Skeletal muscle tissue (tissue), 4 donors: Measurements from ENCODE around the gene GPN2. TPM values are rescaled to one million over a fixed set of nuclear protein-coding genes. Genes with fewer than 3 reads are reported as not detected.
"Not testable (repeated sequence)": the region's sequence is repeated elsewhere in the genome, so short reads cannot be mapped to it uniquely, and the experiment has no call there.

Experiments used
- H3K27ac ChIP-seq: one replicate; pipeline ENCODE4 v1.7.0; 2013; ENCODE audit warnings: mild to moderate bottlenecking, low read depth, low read length, inconsistent platforms
- H3K27me3 ChIP-seq, 3 donors: one replicate each; pipeline ENCODE4 v1.7.0; 2013; ENCODE audit warnings: low read length in 3 of 3; ENCODE audit not compliant: control insufficient read depth in 3 of 3, insufficient read depth in 3 of 3
- H3K36me3 ChIP-seq, 3 donors: one replicate each; pipeline ENCODE4 v1.7.0; 2013; ENCODE audit warnings: low read length in 3 of 3; ENCODE audit not compliant: control insufficient read depth in 3 of 3, insufficient read depth in 3 of 3
- H3K4me1 ChIP-seq, 3 donors: one replicate each; pipeline ENCODE4 v1.7.0; 2013; ENCODE audit warnings: low read length in 3 of 3, mild to moderate bottlenecking in 3 of 3; ENCODE audit not compliant: control insufficient read depth in 3 of 3, insufficient read depth in 3 of 3
- H3K4me3 ChIP-seq, 3 donors: one replicate each; pipeline ENCODE4 v1.7.0; 2013; ENCODE audit warnings: low read length in 3 of 3
- H3K9ac ChIP-seq, 3 donors: one replicate each; pipeline ENCODE4 v1.7.0; 2013; ENCODE audit warnings: low read length in 3 of 3, mild to moderate bottlenecking in 3 of 3, moderate library complexity in 2 of 3, low read depth in 1 of 3
- H3K9me3 ChIP-seq, 3 donors: one replicate each; pipeline ENCODE4 v1.7.0; 2013; ENCODE audit warnings: low read length in 3 of 3; ENCODE audit not compliant: control insufficient read depth in 3 of 3
- total RNA-seq: library from RNA; depleted of rRNA; stranded (reverse); fragments of >200 nt; gene quantifications from one replicate; pipeline ENCODE4 v1.2.3, GENCODE V29; 2014
- donor health status: Osteomylitis.

The GPN2 gene
- total RNA-seq, 1 donor from 2014 or later, result 6.3 TPM

GRCh38 chr1:26838474-26839338 is 51.4 kb downstream of the GPN2 start:
- Histone ChIP-seq H3K9ac (peak overlapping the region in 1 of 3 donors; percentile 25), H3K27ac (peak overlapping the region; percentile 19), H3K9me3 (no peaks in the 10 kb centered on the region), H3K36me3 (peaks cover 32 to 53% (median 44%) of the 10 kb centered on the region in 3 donors), H3K4me1 (no peaks in the 10 kb centered on the region), H3K27me3 (no peaks in the 10 kb centered on the region), H3K4me3 (no peak overlapping the region)

GRCh38 chr1:26837665-26838064 is 52.4 kb downstream of the GPN2 start:
- not testable (repeated sequence) for H3K27me3 ChIP-seq, H3K9ac ChIP-seq

GRCh38 chr1:26833432-26834405 is 56.4 kb downstream of the GPN2 start:
- Histone ChIP-seq H3K27me3 (no peaks in the 10 kb centered on the region), H3K9me3 (no peaks in the 10 kb centered on the region), H3K27ac (no peak overlapping the region), H3K4me1 (peaks cover 11 to 14% (median 11%) of the 10 kb centered on the region in 3 donors), H3K9ac (no peak overlapping the region), H3K4me3 (no peak overlapping the region), H3K36me3 (peaks cover 34 to 47% (median 45%) of the 10 kb centered on the region in 3 donors)

More at GRCh38 chr1:26837665-26838064, 52.4 kb downstream of the GPN2 start:
- not testable (repeated sequence) for H3K9me3 ChIP-seq, H3K4me1 ChIP-seq, H3K4me3 ChIP-seq, H3K27ac ChIP-seq
- H3K36me3 ChIP-seq, result peaks cover 38 to 57% (median 53%) of the 10 kb centered on the region in 3 donors

- H3K36me3 ChIP-seq, result peaks cover 33 to 44% (median 43%) of the 10 kb centered on the region in 3 donors
- no peak overlapping the region for H3K4me3 ChIP-seq
- no peaks in the 10 kb centered on the region for H3K27me3 ChIP-seq
- no peaks in the 10 kb centered on the region for H3K9me3 ChIP-seq
- H3K9ac ChIP-seq, result no peak overlapping the region
- H3K27ac ChIP-seq, result no peak overlapping the region
- H3K4me1 ChIP-seq, result peaks cover 21 to 25% (median 23%) of the 10 kb centered on the region in 3 donors
Observed at GRCh38 chr1:26832249-26832960, 57.7 kb downstream of the GPN2 start.

- Histone ChIP-seq H3K9ac (no peak overlapping the region), H3K27me3 (no peaks in the 10 kb centered on the region), H3K36me3 (peaks cover 33 to 44% (median 43%) of the 10 kb centered on the region in 3 donors), H3K4me3 (no peak overlapping the region), H3K4me1 (peaks cover 23 to 27% (median 25%) of the 10 kb centered on the region in 3 donors), H3K27ac (no peak overlapping the region), H3K9me3 (no peaks in the 10 kb centered on the region)
Observed at GRCh38 chr1:26831546-26832248, 58.4 kb downstream of the GPN2 start.

GRCh38 chr1:26831059-26831458 is 59.0 kb downstream of the GPN2 start:
- Histone ChIP-seq H3K9ac (no peak overlapping the region), H3K27me3 (no peaks in the 10 kb centered on the region), H3K36me3 (peaks cover 31 to 43% (median 41%) of the 10 kb centered on the region in 3 donors), H3K4me3 (no peak overlapping the region), H3K27ac (no peak overlapping the region), H3K9me3 (no peaks in the 10 kb centered on the region), H3K4me1 (peaks cover 24 to 29% (median 25%) of the 10 kb centered on the region in 3 donors)

GRCh38 chr1:26829184-26829911 is 60.7 kb downstream of the GPN2 start:
- H3K4me3 ChIP-seq, result no peak overlapping the region
- no peak overlapping the region for H3K27ac ChIP-seq
- peak overlapping the region in 2 of 3 donors; percentile 1 to 32 for H3K9ac ChIP-seq
- H3K9me3 ChIP-seq, result no peaks in the 10 kb centered on the region
- H3K36me3 ChIP-seq, result peaks cover 23 to 31% (median 26%) of the 10 kb centered on the region in 3 donors
- peaks cover 25 to 32% (median 27%) of the 10 kb centered on the region in 3 donors for H3K4me1 ChIP-seq
- no peaks in the 10 kb centered on the region for H3K27me3 ChIP-seq

- Histone ChIP-seq H3K4me3 (no peak overlapping the region), H3K4me1 (peaks cover 25 to 32% (median 27%) of the 10 kb centered on the region in 3 donors), H3K27ac (no peak overlapping the region)
Observed at GRCh38 chr1:26828411-26828991, 61.6 kb downstream of the GPN2 start.

More at GRCh38 chr1:26828411-26828991, 61.6 kb downstream of the GPN2 start:
- H3K36me3 ChIP-seq, result peaks cover 17 to 23% (median 18%) of the 10 kb centered on the region in 3 donors
- H3K27me3 ChIP-seq, result no peaks in the 10 kb centered on the region
- H3K9me3 ChIP-seq, result no peaks in the 10 kb centered on the region
- H3K9ac ChIP-seq, result peak overlapping the region in 2 of 3 donors; percentile 32 to 57
